Dedifferentiated amniotic fluid mesenchymal stem cell (primary cell): Measurements from ENCODE around the gene CXXC1.
"Not testable (repeated sequence)": the region's sequence is repeated elsewhere in the genome, so short reads cannot be mapped to it uniquely, and the experiment has no call there.

ENCODE experiments used
- DNase-seq: peaks from one replicate; pipeline ENCODE4 v3.0.0-alpha.2; 2016; ENCODE audit errors: extremely low spot score

CXXC1 gene

DNA sequence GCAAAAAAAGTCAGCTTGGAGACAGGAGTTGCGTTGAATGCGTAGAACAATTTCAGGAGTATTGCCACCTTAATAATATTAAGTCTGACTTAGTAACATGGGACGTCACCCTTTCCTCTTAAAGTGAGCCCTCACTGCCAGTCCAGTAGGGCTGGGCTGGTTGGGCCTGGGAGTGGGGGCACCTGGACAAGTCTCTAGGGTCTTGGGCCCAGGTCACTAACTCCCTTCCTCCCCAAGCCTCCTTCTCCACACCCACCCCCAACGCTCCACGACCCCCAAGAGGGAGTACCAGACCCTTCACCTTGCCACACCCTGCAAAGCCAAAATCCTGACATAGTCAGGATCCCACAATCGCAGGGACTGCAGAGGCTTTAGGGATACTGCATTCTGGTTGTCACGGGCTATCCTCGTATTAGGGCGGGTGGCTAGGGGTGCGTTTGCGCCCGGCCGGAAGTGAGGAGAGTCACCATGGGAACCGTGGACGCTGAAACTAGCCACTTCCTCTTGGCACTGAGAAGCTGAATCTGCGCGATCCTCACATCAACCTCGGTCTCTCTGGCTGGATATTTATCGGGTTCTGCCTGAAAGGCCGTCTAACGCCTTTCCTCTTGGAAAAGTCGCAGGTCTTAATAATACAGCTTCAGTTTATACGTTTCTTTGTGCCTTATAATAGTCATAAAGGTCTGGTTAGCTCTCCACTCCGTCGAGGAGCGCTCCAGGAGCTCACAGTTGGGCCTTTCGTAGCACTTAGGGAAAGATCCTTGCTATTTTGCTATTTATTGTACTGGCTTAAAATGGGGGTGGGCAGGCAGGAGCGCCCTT, 10.3 kb upstream of the CXXC1 start:
- DNase-seq = peak; percentile 48

GRCh38 chr18:50293039-50293438, 5.5 kb upstream of the CXXC1 start:
- DNase-seq = no peak

GRCh38 chr18:50289108-50289443, 1.6 kb upstream of the CXXC1 start:
- no peak for DNase-seq

GRCh38 chr18:50288348-50289107, 1.0 kb upstream of the CXXC1 start:
- not testable (repeated sequence) for DNase-seq

GRCh38 chr18:50287028-50287440, 458 bp downstream of the CXXC1 start:
- DNase-seq = no peak

- no peak for DNase-seq
Observed at GRCh38 chr18:50286391-50287027, 983 bp downstream of the CXXC1 start.

DNA sequence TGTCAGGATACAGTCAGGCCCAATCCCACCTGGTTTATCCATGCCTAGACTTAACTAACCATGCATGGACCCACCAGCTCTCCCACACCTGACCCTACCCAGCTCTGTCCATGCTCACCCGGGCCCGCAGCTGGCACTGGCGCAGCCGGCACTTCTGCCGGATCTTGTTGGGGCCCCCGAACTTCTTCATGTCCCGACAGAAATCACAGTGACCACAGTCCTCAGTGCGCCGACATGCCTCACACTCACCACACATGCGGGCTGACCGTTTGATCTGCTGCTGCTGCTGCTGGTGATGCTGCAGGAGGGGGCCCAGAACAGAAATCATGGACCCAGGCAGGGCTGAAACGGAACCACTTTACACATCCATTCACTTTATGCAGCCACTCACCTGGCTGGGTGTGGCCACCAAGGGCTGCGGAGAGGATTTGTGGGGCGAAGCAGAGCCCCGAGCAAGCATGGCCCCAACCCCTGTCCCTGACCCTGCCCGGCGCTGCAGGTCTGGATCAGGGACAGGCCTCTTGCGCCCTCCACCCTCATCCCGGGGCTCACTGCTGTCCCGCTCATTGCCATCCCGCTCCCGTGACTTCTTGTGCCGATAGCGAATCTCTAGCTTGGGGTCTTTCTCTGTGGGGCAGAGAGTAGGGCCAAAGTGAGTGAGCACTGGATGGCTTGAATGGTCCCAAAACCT, 1.7 kb downstream of the CXXC1 start:
- no peak for DNase-seq

GRCh38 chr18:50285071-50285470, 2.4 kb downstream of the CXXC1 start:
- DNase-seq = no peak

DNA sequence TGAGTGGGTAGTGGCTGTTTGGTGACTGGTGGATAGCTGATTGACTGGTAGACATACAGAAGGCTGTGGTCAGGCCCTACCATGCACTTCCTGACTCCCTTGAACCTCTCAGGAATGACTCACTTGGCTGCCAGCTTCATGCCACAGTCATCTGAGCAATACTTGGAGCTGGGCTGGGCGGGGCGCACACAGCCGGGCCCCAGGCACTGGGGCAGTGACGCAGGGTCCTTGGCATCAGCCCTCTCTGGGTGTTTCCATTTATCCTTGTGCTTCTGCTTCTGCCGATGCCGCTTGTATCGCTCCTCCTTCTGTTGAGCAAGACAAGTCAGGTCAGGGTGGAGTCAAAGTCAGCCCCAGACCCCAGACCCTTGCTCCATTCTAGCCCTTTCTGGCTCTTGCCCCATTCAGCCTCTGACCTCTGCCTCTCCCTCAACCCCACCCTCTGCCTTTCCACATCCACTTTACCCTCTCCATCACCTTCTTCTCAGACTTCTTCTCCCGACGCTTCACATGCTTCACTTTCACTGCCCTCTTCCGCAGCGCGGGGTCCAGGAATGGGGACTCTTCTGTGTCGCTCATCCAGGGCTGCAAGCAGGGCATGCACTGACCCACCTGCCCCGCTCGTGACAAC, 3.1 kb downstream of the CXXC1 start:
- DNase-seq = no peak

DNA sequence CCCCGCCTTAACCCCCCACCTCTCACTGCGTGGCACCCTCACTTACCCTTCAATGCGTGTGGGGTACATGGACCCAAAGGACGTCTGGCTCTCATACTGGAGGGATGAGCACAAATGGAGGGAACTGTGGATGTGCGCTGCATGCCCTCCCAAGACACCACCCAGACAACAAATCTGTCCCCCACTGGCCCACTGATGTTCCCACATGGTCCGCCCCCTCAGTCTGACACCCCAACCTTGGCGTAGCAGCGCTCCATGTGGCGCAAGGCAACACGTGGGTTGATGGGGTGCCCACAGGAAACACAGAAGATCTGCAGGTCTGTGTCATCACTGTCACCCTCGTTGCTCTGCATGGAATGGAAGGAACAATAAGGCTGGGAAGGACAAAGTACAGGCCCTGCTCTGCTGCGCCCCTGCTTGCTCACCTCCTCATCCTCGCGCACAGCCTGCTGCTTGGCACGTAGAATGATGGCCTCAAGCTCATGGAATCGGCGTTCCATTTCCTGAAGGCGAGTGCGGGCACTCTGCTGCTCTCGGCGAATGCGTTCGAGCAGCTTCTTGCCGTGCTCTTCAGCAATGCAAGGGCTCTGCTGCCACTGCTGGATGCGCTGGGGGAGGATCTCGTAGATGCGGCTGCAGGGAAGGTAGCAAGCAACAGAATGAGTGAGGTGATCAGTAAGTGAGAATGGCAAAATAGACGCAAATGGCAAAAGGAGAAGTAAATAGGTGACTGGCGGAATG, 3.9 kb downstream of the CXXC1 start:
- DNase-seq = no peak

- DNase-seq = no peak
Observed at GRCh38 chr18:50282521-50283335, 4.8 kb downstream of the CXXC1 start.

DNA sequence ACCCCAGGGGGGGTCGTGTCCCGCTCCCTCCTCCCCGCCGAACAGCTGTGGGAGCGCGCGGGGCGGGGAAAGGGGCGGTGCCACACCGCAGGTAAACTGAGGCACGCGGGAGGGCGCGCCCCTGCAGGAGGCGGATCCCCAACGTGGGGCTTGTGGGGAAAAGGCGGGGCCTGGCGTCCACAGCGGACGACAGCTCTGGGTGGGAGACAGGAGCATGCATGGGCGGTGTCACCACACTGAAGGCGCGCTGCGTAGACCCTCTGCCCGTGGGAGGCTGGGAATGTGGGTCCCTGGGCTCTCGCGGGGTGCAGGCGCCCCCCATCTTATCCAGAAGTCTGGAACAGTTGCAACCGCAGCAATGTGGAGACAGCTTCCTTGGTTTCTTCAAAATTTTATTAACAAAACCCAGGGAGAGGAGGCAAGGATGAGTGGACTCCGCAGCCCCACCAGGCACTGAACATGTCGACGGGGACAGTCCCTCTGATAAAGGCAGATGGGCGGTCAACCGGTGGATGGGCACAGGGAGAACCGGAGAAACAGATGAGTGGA, 5.4 kb downstream of the CXXC1 start:
- no peak for DNase-seq

DNA sequence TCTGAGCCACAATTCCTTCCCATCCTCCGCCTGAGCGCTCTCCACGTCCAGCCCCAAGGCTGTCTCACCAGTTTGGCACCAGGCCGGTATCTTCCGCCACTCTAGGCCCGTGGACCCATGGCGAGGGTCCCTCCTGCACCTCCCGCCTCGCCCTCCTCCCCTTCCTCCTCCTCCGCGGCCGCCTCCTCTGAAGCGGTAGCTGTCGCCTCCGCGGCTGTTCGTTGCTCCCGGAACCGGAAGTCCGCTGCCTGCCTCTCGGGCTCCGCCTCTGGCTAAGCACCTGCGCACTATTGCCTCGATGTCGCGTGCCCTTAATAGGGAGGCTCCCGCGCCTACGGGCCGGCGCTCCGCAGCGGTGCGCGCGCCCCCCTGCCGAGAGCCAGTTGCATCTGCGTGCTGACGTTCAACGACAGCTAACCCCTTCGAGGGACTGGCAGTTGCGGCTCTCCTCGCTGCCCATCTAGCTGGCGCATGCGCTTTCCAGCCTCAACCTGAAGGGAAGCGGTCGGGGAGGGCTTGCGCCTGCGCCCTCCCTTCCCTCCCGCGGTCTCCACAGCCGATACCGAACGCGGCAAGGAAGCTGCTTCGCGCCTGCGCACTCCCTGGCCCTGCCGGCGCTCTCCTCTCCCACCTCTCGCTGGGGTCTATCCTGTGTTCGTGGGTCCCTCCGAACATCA, 6.1 kb downstream of the CXXC1 start, which contains the start of gene MBD1:
TSS of gene MBD1 (minus strand) at position 229 of the 677 bp plus-strand sequence. CDS start 1,531 bp downstream, outside the sequence.
- peak; percentile 97 for DNase-seq

DNA sequence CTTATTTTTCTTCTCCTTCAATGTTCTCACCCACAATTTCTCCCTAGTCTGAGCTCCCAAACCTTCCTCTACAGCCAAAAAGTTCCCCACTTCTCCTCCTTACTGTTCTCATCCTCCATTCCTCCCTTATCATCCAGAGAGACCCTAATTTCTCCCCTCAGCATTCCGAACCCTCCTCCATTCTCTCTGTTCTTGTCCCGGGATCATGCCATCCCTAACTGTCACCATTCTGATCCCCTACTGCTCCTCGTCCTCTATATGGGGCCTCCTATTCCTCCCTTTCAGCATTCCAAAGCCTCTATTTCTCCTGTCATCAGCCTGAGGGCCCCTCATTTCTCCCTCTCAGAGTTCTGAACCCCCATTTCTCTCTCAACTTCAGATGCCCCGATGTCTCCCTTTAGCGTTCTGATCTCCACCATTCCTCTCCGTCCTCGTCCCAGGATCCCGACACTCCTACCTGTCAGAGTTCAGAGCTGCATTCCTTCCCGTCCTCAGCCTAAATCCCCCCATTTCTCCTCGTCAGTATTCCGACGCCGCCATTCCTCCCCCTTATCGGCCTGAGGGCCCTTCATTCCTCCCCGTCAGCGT, 6.7 kb downstream of the CXXC1 start:
- DNase-seq = no peak

DNA sequence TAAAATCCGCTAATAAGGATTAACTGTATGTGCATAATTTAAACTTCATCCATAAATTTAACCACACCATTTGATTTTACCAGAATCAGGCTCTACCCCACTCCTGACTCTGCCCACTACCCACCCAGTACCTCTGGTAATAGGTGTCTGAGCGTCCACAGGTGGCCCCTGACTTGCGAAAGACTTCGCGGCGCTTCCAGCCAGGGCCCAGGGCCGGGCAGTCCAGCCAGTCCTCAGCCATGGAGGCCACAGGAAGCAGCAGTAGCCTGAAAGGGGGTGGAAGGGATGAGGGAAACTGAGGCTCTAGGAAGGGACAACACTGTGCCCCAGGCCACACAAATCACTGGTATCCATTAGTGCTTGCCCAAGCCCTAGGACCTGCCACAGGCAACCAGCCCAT, 7.7 kb downstream of the CXXC1 start:
- DNase-seq = no peak

DNA sequence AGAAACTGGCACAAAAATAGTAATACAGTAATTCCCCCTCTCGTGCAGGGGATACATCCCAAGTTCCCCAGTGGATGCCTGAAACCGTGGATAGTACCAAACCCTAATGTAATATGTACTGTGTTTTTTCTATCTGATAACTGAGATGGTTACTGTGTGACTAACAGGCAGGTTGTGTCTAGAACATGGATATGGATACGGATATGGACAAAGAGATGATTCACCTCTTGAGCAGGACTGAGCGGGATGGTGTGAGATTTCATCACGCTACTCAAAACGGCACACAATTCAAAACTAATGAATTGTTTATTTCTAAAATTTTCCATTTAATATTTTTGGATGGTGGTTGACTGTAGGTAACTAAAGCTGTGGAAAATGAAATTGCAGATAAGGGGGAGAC, 9.6 kb downstream of the CXXC1 start:
- no peak for DNase-seq

- DNase-seq = no peak
Observed at GRCh38 chr18:50276452-50276851, 11.0 kb downstream of the CXXC1 start.

- DNase-seq = no peak
Observed at GRCh38 chr18:50275503-50276036, 11.9 kb downstream of the CXXC1 start.
